ENCODE results near the gene MAP2K5. TPM values are rescaled to one million over a fixed set of nuclear protein-coding genes. Genes with fewer than 3 reads are reported as not detected.
A peak's percentile ranks its signal among the peaks of the same experiment; 100 is the strongest.

Gene MAP2K5
- total and polyA plus RNA-seq, 4 donors = 3.8 to 6.4 (median 5.6) TPM

- TF ChIP-seq GABPA (IDR thresholded peaks at IDR 0.05 in 1 of 2, conservative IDR thresholded peaks at IDR 0.05 in 1 of 2) (no peak), ATF3 (IDR thresholded peaks at IDR 0.05) (no peak), JUND (IDR thresholded peaks at IDR 0.05) (no peak), SP1 (IDR thresholded peaks at IDR 0.05) (no peak), FOXA1 (IDR thresholded peaks at IDR 0.05) (no peak), RXRA (IDR thresholded peaks at IDR 0.05) (no peak), RAD21 (IDR thresholded peaks at IDR 0.05) (no peak), HNF4A (conservative IDR thresholded peaks at IDR 0.05) (no peak), MAX (IDR thresholded peaks at IDR 0.05) (no peak), EGR1 (IDR thresholded peaks at IDR 0.05; ENCODE audit: low read depth in 2 of 2) (no peak)
Measured at GRCh38 chr15:67849538-67849937, 307.0 kb downstream of the MAP2K5 start (continued).

- no peak for DNase-seq (ENCODE audit: low spot score)
- no peak overlapping the region for H3K27ac ChIP-seq (ENCODE audit: low read depth in 1 of 2, low read length in 2 of 2)
- H3K9me3 ChIP-seq (ENCODE audit: control insufficient read depth in 4 of 4, low read length in 3 of 4) = no peaks in the 10 kb centered on the region
- WGBS = 75% methylated on average over 7 of the region's 7 CpGs
- no peaks in the 10 kb centered on the region for H3K4me1 ChIP-seq (ENCODE audit: control insufficient read depth in 4 of 4, insufficient read depth in 4 of 4, low read length in 3 of 4)
- no peak for TF ChIP-seq GABPA (IDR thresholded peaks at IDR 0.05 in 1 of 2, conservative IDR thresholded peaks at IDR 0.05 in 1 of 2)
- TF ChIP-seq REST (IDR thresholded peaks at IDR 0.05) = no peak
- no peak for TF ChIP-seq RAD21 (IDR thresholded peaks at IDR 0.05)
- no peak for TF ChIP-seq NR2F2 (IDR thresholded peaks at IDR 0.05)
- no peak for TF ChIP-seq FOXA1 (IDR thresholded peaks at IDR 0.05)
- no peak for TF ChIP-seq YY1 (IDR thresholded peaks at IDR 0.05)
- no peak overlapping the region for H3K9ac ChIP-seq (ENCODE audit: low read depth in 1 of 2, low read length in 2 of 2)
- H3K27me3 ChIP-seq (ENCODE audit: control insufficient read depth in 4 of 4, insufficient read depth in 4 of 4, low read length in 3 of 4) = no peaks in the 10 kb centered on the region
- no peaks in the 10 kb centered on the region for H3K36me3 ChIP-seq (ENCODE audit: control insufficient read depth in 4 of 4, insufficient read depth in 3 of 4, low read depth in 1 of 4, low read length in 3 of 4)
- H3K4me3 ChIP-seq (ENCODE audit: low read depth in 1 of 3, low read length in 3 of 3) = no peak overlapping the region
Measured at GRCh38 chr15:67850336-67850735, 307.8 kb downstream of the MAP2K5 start.

GRCh38 chr15:67850994-67851571 is 308.6 kb downstream of the MAP2K5 start:
- WGBS = 80% methylated on average over 4 of the region's 4 CpGs
- Histone ChIP-seq H3K9ac (ENCODE audit: low read depth in 1 of 2, low read length in 2 of 2) (no peak overlapping the region), H3K36me3 (ENCODE audit: control insufficient read depth in 4 of 4, insufficient read depth in 3 of 4, low read depth in 1 of 4, low read length in 3 of 4) (no peaks in the 10 kb centered on the region), H3K27ac (ENCODE audit: low read depth in 1 of 2, low read length in 2 of 2) (no peak overlapping the region), H3K9me3 (ENCODE audit: control insufficient read depth in 4 of 4, low read length in 3 of 4) (no peaks in the 10 kb centered on the region), H3K4me3 (ENCODE audit: low read depth in 1 of 3, low read length in 3 of 3) (no peak overlapping the region), H3K27me3 (ENCODE audit: control insufficient read depth in 4 of 4, insufficient read depth in 4 of 4, low read length in 3 of 4) (no peaks in the 10 kb centered on the region), H3K4me1 (ENCODE audit: control insufficient read depth in 4 of 4, insufficient read depth in 4 of 4, low read length in 3 of 4) (no peaks in the 10 kb centered on the region)
- no peak for DNase-seq (ENCODE audit: low spot score)
- no peak for TF ChIP-seq MAX (IDR thresholded peaks at IDR 0.05)
- peak; percentile 48 to 67 for TF ChIP-seq JUND (IDR thresholded peaks at IDR 0.05)
- peak; percentile 46 for TF ChIP-seq ATF3 (IDR thresholded peaks at IDR 0.05)

All from liver (tissue), 9 donors.